HEK293T (cell line): ENCODE data around the gene OXSR1.

Source experiments
- CTCF ChIA-PET: fragments of 350-600 bp; formaldehyde crosslinking; extraction: SDS; loops from one replicate; lab custom pipeline; 2021; ENCODE audit warnings: antibody characterized with exemption, inconsistent platforms; lab: Yijun Ruan, JAX
- POLR2A ChIA-PET: fragments of 350-600 bp; formaldehyde crosslinking; extraction: SDS; loops from one replicate; lab custom pipeline; 2020; ENCODE audit warnings: antibody characterized with exemption, inconsistent platforms; lab: Yijun Ruan, JAX
- DNase-seq: peaks from one replicate; pipeline ENCODE4 v3.0.0; 2012; ENCODE audit warnings: mixed read lengths; ENCODE audit errors: extremely low spot score
- ARNT ChIP-seq: fragments of 450-650 bp; IDR thresholded peaks from 2 replicates; pipeline ENCODE4 v1.6.1; 2017; ENCODE audit warnings: mild to moderate bottlenecking
- BHLHE40 ChIP-seq: fragments of 450-650 bp; IDR thresholded peaks from 2 replicates; pipeline ENCODE4 v1.6.1; 2016; ENCODE audit warnings: mild to moderate bottlenecking, moderate library complexity, borderline replicate concordance
- CTBP1 ChIP-seq: fragments of 450-650 bp; IDR thresholded peaks from 2 replicates; pipeline ENCODE4 v1.6.1; 2016; ENCODE audit warnings: borderline replicate concordance
- ELF4 ChIP-seq: fragments of 450-650 bp; IDR thresholded peaks from 2 replicates; pipeline ENCODE4 v1.6.1; 2017; ENCODE audit warnings: antibody characterized with exemption
- FOXA1 ChIP-seq: fragments of 450-650 bp; IDR thresholded peaks from 2 replicates; pipeline ENCODE4 v1.6.1; 2016; ENCODE audit warnings: mild to moderate bottlenecking
- FOXK2 ChIP-seq: fragments of 450-650 bp; IDR thresholded peaks from 2 replicates; pipeline ENCODE4 v1.6.1; 2016; ENCODE audit warnings: mild to moderate bottlenecking
- FOXM1 ChIP-seq: fragments of 450-650 bp; IDR thresholded peaks from 2 replicates; pipeline ENCODE4 v1.6.1; 2017; ENCODE audit warnings: mild to moderate bottlenecking, borderline replicate concordance
- HDGF ChIP-seq: fragments of 450-650 bp; IDR thresholded peaks from 2 replicates; pipeline ENCODE4 v1.6.1; 2017; ENCODE audit warnings: antibody characterized with exemption, borderline replicate concordance
- L3MBTL2 ChIP-seq: fragments of 450-650 bp; conservative IDR thresholded peaks from 2 replicates; pipeline ENCODE4 v1.6.1; 2016; ENCODE audit warnings: mild to moderate bottlenecking
- LEF1 ChIP-seq: fragments of 450-650 bp; IDR thresholded peaks from 2 replicates; pipeline ENCODE4 v1.6.1; 2017; ENCODE audit warnings: mild to moderate bottlenecking, borderline replicate concordance
- NFRKB ChIP-seq: fragments of 450-650 bp; IDR thresholded peaks from 2 replicates; pipeline ENCODE4 v1.6.1; 2016; ENCODE audit warnings: mild to moderate bottlenecking, moderate library complexity
- SP1 ChIP-seq: fragments of 450-650 bp; IDR thresholded peaks from 2 replicates; pipeline ENCODE4 v1.6.1; 2017
- SUZ12 ChIP-seq: fragments of 450-650 bp; IDR thresholded peaks from 2 replicates; pipeline ENCODE4 v1.6.1; 2016; ENCODE audit warnings: mild to moderate bottlenecking
- TARDBP ChIP-seq: fragments of 450-650 bp; IDR thresholded peaks from 2 replicates; pipeline ENCODE4 v1.6.1; 2016
- ZNF384 ChIP-seq: fragments of 450-650 bp; IDR thresholded peaks from 2 replicates; pipeline ENCODE4 v1.6.1; 2016
- TF ChIP-seq, protein P1 (sequence below): fragments of 450-650 bp; IDR thresholded peaks from 2 replicates; pipeline ENCODE4 v1.6.1; 2016

The OXSR1 gene

DNA sequence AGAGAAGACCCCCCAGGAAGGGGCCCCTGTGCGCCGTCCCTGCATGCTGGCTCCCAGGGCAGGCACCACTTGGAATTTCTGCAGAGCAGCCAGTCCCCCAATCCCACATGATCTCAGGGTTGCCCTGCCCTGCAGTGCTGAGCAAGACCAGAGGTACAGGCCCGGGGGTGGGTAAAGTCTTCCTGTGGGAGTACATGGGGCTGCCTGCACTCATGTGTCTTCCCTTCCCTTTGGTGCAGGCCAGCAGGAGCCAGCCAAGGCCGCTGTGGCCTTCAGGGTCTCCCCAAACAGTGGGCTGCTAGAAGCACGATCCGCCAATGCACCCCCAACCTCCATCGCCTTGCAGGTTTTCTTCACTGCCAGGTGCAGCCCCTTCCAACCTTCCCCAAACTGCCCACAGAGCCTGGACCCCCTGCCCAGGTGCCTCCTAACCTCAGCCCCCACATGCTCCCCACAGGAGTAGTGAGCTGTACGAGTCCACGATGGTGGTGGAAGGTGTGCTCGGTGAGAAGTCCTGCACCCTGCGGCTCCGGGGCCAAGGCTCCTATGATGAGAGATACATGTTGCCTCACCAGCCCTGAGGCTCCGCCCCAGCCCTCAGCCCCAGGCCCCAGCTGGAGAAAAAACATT is 43.4 kb upstream of the OXSR1 start:
- POLR2A ChIA-PET, result interaction anchor here (0.8 kb wide), 1 partner anchor 11 kb away, joined by 3 read pairs; no protein-coding TSS in a partner anchor
- TF ChIP-seq NFRKB (no peak), SP1 (no peak), CTBP1 (no peak)
- no peak for DNase-seq
- CTCF ChIA-PET, result no interaction called here

DNA sequence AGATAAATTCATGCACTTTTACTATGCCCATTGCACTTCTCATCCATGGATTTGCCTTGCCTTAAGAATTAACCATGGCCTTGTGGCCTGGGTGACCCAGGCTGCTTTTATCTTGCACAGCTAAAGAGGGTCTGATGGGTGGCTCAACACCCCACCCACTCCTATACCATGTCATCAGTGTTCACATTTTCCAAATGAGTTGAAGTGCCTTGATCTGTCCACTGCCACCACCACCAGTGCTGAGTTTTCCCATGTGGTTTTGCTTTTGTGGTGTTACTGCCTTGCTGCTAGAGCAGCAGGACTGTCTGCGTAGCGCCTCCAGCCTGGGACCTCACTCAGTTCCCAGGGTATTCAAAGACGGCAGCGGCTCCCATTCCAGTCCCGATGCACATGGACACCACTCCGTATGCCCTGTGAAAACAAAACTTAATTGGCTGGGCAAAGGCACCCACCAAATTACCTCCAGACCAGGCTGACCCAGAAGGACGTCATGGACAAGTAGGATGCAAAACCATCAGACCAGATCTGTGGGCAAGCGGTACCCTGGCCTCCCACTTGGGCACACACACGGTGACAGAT is 42.5 kb upstream of the OXSR1 start:
- TF ChIP-seq ZNF384 (no peak), NFRKB (no peak), SP1 (no peak), ARNT (no peak), FOXM1 (no peak), ELF4 (no peak), FOXK2 (no peak), L3MBTL2 (no peak), FOXA1 (no peak), BHLHE40 (no peak), HDGF (no peak), LEF1 (no peak)
- TF ChIP-seq, protein P1, sequence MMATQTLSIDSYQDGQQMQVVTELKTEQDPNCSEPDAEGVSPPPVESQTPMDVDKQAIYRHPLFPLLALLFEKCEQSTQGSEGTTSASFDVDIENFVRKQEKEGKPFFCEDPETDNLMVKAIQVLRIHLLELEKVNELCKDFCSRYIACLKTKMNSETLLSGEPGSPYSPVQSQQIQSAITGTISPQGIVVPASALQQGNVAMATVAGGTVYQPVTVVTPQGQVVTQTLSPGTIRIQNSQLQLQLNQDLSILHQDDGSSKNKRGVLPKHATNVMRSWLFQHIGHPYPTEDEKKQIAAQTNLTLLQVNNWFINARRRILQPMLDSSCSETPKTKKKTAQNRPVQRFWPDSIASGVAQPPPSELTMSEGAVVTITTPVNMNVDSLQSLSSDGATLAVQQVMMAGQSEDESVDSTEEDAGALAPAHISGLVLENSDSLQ, result no peak
- CTCF ChIA-PET, result no interaction called here
- no peak for DNase-seq
- POLR2A ChIA-PET, result no interaction called here

DNA sequence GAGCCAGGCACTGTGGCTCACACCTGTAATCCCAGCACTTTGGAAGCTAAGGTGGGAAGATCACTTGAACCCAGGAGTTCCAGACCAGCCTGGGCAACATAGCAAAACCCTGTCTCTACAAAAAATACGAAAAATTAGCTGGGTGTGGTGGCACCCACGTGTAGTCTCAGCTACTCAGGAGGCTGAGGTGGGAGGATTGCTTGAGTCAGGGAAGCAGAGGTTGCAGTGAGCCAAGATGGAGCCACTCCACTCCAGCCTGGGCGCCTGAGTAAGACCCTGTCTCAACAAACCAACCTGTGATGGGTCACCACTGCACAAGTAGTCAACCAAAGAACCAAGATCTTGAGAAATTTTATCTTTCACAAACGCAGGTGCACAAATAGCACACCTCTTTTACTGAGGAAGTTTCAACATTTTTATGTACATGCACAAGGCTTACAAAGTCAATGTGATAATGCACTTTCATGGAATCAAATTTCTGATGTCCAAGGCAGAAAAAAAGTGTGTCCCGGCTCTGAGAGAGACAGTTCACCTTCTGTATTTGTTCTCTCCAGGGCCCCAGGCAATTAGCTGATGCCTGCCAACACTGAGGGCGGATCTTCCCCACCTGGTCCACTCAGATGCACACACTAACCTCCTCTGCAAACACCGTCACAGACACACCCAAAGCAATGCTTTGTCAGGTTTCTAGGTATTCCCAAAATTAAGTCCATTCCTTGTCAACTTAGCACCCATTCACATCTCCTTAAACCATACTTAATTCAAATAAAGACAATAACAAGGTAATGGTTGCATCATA is 40.8 kb upstream of the OXSR1 start:
- ChIA-PET CTCF (no interaction called here), POLR2A (interaction anchor here (1.1 kb wide), 1 partner anchor 12 kb away, joined by 3 read pairs; the partner anchor contains the start of gene ACAA1)
- DNase-seq, result no peak
- TF ChIP-seq SUZ12 (no peak), CTBP1 (no peak), ELF4 (no peak), BHLHE40 (no peak), L3MBTL2 (no peak), FOXA1 (no peak)

DNA sequence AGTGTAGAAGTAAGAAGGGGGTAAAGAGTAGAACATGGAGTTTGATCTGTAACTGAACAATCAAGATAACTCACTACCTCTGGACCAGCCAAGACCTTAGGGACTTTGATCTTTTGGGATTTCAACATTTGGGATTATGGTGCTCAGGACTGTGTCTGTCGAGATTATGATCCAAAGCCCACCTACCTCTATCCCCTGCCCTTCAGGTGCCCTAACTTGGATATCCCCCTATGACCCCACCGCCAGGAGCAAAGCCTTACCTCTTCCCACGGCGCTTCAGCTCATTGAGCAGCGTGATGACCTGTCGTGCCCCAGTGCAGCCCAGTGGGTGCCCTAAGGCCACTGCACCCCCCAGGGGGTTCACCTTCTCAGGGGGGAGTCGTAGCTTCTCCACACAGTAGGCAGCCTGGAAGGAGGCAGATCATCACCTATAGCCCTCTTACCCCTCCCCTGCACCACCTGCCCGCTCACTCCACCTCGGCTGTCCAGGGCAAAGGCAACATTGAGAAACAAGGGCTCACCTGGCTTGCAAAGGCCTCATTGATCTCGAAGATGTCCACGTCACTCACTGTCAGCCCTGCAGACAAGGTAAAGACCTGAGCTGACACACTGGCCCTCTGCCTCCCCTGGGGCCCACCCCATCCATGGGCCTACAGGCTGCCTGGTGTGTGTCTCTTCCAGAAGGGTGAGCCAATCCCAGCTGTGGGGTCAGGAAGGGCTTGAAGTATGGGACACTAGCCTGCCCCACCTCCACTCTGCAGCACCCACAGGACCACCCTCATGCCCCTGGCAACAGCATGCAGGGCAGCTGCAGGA is 39.8 kb upstream of the OXSR1 start:
- TF ChIP-seq SP1 (no peak), NFRKB (no peak), ELF4 (no peak), FOXM1 (no peak), TARDBP (no peak), FOXA1 (no peak), BHLHE40 (no peak), ARNT (no peak), ZNF384 (no peak), L3MBTL2 (no peak), LEF1 (no peak)
- CTCF ChIA-PET, result no interaction called here
- no peak for DNase-seq
- POLR2A ChIA-PET, result interaction anchor here (1.1 kb wide), 1 partner anchor 11 kb away, joined by 3 read pairs; the partner anchor contains the start of gene ACAA1

DNA sequence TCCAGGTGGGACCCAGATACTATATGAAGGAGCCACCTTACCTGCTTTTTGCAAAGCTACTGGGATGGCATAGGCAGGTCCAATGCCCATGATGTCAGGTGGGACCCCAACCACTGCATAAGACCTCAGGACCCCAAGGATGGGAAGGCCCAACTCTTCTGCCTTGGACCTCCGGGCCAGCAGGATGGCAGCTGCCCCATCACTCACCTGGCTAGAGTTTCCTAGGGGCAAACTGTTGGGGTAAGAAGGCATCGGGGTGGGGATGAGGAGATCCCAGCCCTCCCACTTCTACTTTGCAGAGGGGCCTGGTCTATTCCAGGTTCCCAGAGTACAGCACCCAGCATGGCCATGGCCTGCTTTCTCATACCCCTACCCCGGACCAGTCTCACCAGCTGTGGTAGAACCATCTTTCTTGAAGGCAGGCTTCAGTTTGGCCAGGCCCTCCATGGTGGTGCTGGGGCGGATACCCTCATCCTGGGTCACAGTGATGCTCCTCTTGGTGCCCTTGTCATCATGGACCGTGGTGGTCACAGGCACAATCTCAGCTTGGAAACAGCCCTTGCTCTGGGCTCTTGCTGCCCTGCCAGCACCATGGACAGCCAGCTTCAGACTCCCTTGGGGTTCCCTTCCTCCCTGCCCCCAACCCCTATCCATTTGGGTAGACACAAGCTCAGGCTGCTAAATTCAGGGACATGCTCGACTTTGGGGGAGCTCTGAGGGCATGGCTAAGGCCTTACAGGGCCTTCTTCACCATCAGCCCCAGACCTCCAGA is 39.0 kb upstream of the OXSR1 start:
- ChIA-PET POLR2A (no interaction called here), CTCF (no interaction called here)
- no peak for DNase-seq
- TF ChIP-seq ZNF384 (no peak), FOXM1 (no peak), FOXA1 (no peak), SP1 (no peak), CTBP1 (no peak), NFRKB (no peak), ELF4 (no peak), HDGF (no peak), SUZ12 (no peak)

DNA sequence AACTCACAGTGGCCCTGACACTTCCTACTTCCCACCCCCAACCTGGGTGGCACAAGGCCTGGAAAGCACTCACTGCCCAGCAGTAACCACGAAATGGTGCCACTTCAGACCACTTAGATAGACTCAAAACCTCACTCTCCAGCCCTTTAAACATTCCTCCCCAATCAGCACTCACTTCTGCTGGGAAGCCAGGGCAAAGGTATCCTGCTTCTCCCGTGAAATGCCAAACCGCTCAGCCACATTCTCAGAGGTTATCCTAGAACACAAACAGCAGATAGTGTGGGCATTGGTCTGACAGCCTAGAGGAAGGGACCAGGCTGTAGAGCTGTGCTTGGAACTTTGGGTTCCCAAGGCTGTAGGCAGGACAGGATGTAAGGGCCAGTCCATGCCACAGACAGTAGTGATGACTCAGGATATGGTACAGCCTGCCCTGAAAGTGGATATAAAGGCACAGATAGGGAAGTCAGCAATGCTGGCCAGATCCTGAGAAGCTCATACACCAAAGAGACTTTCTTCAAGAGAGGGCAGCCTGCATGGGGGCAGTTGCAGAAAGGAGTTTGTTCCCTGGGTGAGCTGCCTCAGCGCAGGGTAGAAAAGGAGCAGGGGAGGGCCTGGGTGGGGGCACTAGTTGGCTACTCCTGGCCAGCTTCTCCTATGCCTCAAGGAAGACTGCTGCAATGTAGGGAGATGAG is 37.6 kb upstream of the OXSR1 start:
- CTCF ChIA-PET, result no interaction called here
- POLR2A ChIA-PET, result interaction anchor here (1.3 kb wide), 1 partner anchor 9 kb away, joined by 5 read pairs; the partner anchor contains the start of gene ACAA1
- no peak for DNase-seq
- TF ChIP-seq FOXK2, result no peak
- TF ChIP-seq SUZ12, result no peak
- TF ChIP-seq ARNT, result no peak
- no peak for TF ChIP-seq CTBP1
- no peak for TF ChIP-seq LEF1
- no peak for TF ChIP-seq ELF4
- TF ChIP-seq NFRKB, result no peak
- no peak for TF ChIP-seq L3MBTL2
